Measurements from ENCODE around the gene RASSF5.
A peak's percentile ranks its signal among the peaks of the same experiment; 100 is the strongest.

The RASSF5 gene

GRCh38 chr1:206508130-206508889 is 979 bp downstream of the RASSF5 start:
- Histone ChIP-seq H3K9me3 (ENCODE audit: control insufficient read depth, insufficient read depth, low read depth, low read length) (no peaks in the 10 kb centered on the region), H3K4me3 (ENCODE audit: low read depth, low read length) (peak overlapping the region; percentile 73), H3K27me3 (ENCODE audit: control insufficient read depth, insufficient read depth, low read length) (peaks cover 84% of the 10 kb centered on the region)

GRCh38 chr1:206508956-206509355 is 1.6 kb downstream of the RASSF5 start:
- peaks cover 9% of the 10 kb centered on the region; the same call in 1 of the 2 replicates for H3K4me1 ChIP-seq (ENCODE audit: control insufficient read depth, insufficient read depth, low read length)
- H3K27ac ChIP-seq (ENCODE audit: low read depth, low read length), result no peak overlapping the region
- no peak overlapping the region for H3K9ac ChIP-seq (ENCODE audit: low read length)
- no peaks in the 10 kb centered on the region for H3K36me3 ChIP-seq (ENCODE audit: control insufficient read depth, insufficient read depth, low read length)
- H3K27me3 ChIP-seq (ENCODE audit: control insufficient read depth, insufficient read depth, low read length), result peaks cover 77% of the 10 kb centered on the region
- no peak overlapping the region for H3K4me3 ChIP-seq (ENCODE audit: low read depth, low read length)
- no peaks in the 10 kb centered on the region for H3K9me3 ChIP-seq (ENCODE audit: control insufficient read depth, insufficient read depth, low read depth, low read length)

More at GRCh38 chr1:206508130-206508889, 979 bp downstream of the RASSF5 start:
- Histone ChIP-seq H3K9ac (ENCODE audit: low read length) (no peak overlapping the region), H3K4me1 (ENCODE audit: control insufficient read depth, insufficient read depth, low read length) (peaks cover 11% of the 10 kb centered on the region; the same call in 1 of the 2 replicates), H3K27ac (ENCODE audit: low read depth, low read length) (no peak overlapping the region), H3K36me3 (ENCODE audit: control insufficient read depth, insufficient read depth, low read length) (no peaks in the 10 kb centered on the region)

GRCh38 chr1:206509612-206510257 is 2.4 kb downstream of the RASSF5 start:
- Histone ChIP-seq H3K27ac (ENCODE audit: low read depth, low read length) (no peak overlapping the region), H3K4me1 (ENCODE audit: control insufficient read depth, insufficient read depth, low read length) (peaks cover 9% of the 10 kb centered on the region; the same call in 1 of the 2 replicates), H3K27me3 (ENCODE audit: control insufficient read depth, insufficient read depth, low read length) (peaks cover 69% of the 10 kb centered on the region), H3K9me3 (ENCODE audit: control insufficient read depth, insufficient read depth, low read depth, low read length) (no peaks in the 10 kb centered on the region), H3K36me3 (ENCODE audit: control insufficient read depth, insufficient read depth, low read length) (no peaks in the 10 kb centered on the region), H3K4me3 (ENCODE audit: low read depth, low read length) (no peak overlapping the region), H3K9ac (ENCODE audit: low read length) (no peak overlapping the region)

- H3K27ac ChIP-seq (ENCODE audit: low read depth, low read length), result no peak overlapping the region
These were observed 3.0 kb downstream of the RASSF5 start for GRCh38 chr1:206510371-206510770.

GRCh38 chr1:206511362-206512057 is 4.2 kb downstream of the RASSF5 start:
- no peaks in the 10 kb centered on the region for H3K36me3 ChIP-seq (ENCODE audit: control insufficient read depth, insufficient read depth, low read length)
- H3K27ac ChIP-seq (ENCODE audit: low read depth, low read length), result no peak overlapping the region
- peaks cover 9% of the 10 kb centered on the region; the same call in 1 of the 2 replicates for H3K4me1 ChIP-seq (ENCODE audit: control insufficient read depth, insufficient read depth, low read length)
- H3K9me3 ChIP-seq (ENCODE audit: control insufficient read depth, insufficient read depth, low read depth, low read length), result no peaks in the 10 kb centered on the region
- H3K9ac ChIP-seq (ENCODE audit: low read length), result no peak overlapping the region
- no peak overlapping the region for H3K4me3 ChIP-seq (ENCODE audit: low read depth, low read length)
- peaks cover 52% of the 10 kb centered on the region for H3K27me3 ChIP-seq (ENCODE audit: control insufficient read depth, insufficient read depth, low read length)

More at GRCh38 chr1:206510371-206510770, 3.0 kb downstream of the RASSF5 start:
- Histone ChIP-seq H3K36me3 (ENCODE audit: control insufficient read depth, insufficient read depth, low read length) (no peaks in the 10 kb centered on the region), H3K4me3 (ENCODE audit: low read depth, low read length) (no peak overlapping the region), H3K9ac (ENCODE audit: low read length) (no peak overlapping the region), H3K9me3 (ENCODE audit: control insufficient read depth, insufficient read depth, low read depth, low read length) (no peaks in the 10 kb centered on the region), H3K27me3 (ENCODE audit: control insufficient read depth, insufficient read depth, low read length) (peaks cover 63% of the 10 kb centered on the region), H3K4me1 (ENCODE audit: control insufficient read depth, insufficient read depth, low read length) (peaks cover 9% of the 10 kb centered on the region; the same call in 1 of the 2 replicates)

GRCh38 chr1:206512058-206512850 is 4.9 kb downstream of the RASSF5 start:
- H3K9ac ChIP-seq (ENCODE audit: low read length), result no peak overlapping the region
- H3K9me3 ChIP-seq (ENCODE audit: control insufficient read depth, insufficient read depth, low read depth, low read length), result no peaks in the 10 kb centered on the region
- no peaks in the 10 kb centered on the region for H3K36me3 ChIP-seq (ENCODE audit: control insufficient read depth, insufficient read depth, low read length)
- H3K4me1 ChIP-seq (ENCODE audit: control insufficient read depth, insufficient read depth, low read length), result peaks cover 9% of the 10 kb centered on the region; the same call in 1 of the 2 replicates
- no peak overlapping the region for H3K4me3 ChIP-seq (ENCODE audit: low read depth, low read length)
- H3K27me3 ChIP-seq (ENCODE audit: control insufficient read depth, insufficient read depth, low read length), result peaks cover 44% of the 10 kb centered on the region
- no peak overlapping the region for H3K27ac ChIP-seq (ENCODE audit: low read depth, low read length)

- Histone ChIP-seq H3K36me3 (ENCODE audit: control insufficient read depth, insufficient read depth, low read length) (no peaks in the 10 kb centered on the region), H3K27ac (ENCODE audit: low read depth, low read length) (no peak overlapping the region), H3K27me3 (ENCODE audit: control insufficient read depth, insufficient read depth, low read length) (peaks cover 39% of the 10 kb centered on the region), H3K4me3 (ENCODE audit: low read depth, low read length) (no peak overlapping the region), H3K4me1 (ENCODE audit: control insufficient read depth, insufficient read depth, low read length) (peaks cover 9% of the 10 kb centered on the region; the same call in 1 of the 2 replicates), H3K9ac (ENCODE audit: low read length) (no peak overlapping the region), H3K9me3 (ENCODE audit: control insufficient read depth, insufficient read depth, low read depth, low read length) (no peaks in the 10 kb centered on the region)
These were observed 5.5 kb downstream of the RASSF5 start for GRCh38 chr1:206512851-206513180.

- no peaks in the 10 kb centered on the region for H3K36me3 ChIP-seq (ENCODE audit: control insufficient read depth, insufficient read depth, low read length)
- H3K9me3 ChIP-seq (ENCODE audit: control insufficient read depth, insufficient read depth, low read depth, low read length), result no peaks in the 10 kb centered on the region
- peaks cover 32% of the 10 kb centered on the region for H3K27me3 ChIP-seq (ENCODE audit: control insufficient read depth, insufficient read depth, low read length)
- H3K9ac ChIP-seq (ENCODE audit: low read length), result no peak overlapping the region
- H3K4me1 ChIP-seq (ENCODE audit: control insufficient read depth, insufficient read depth, low read length), result peaks cover 9% of the 10 kb centered on the region; the same call in 1 of the 2 replicates
- H3K27ac ChIP-seq (ENCODE audit: low read depth, low read length), result no peak overlapping the region
- no peak overlapping the region for H3K4me3 ChIP-seq (ENCODE audit: low read depth, low read length)
These were observed 6.2 kb downstream of the RASSF5 start for GRCh38 chr1:206513312-206514111.

GRCh38 chr1:206514813-206515387 is 7.6 kb downstream of the RASSF5 start:
- Histone ChIP-seq H3K9ac (ENCODE audit: low read length) (no peak overlapping the region), H3K4me3 (ENCODE audit: low read depth, low read length) (no peak overlapping the region), H3K9me3 (ENCODE audit: control insufficient read depth, insufficient read depth, low read depth, low read length) (no peaks in the 10 kb centered on the region), H3K4me1 (ENCODE audit: control insufficient read depth, insufficient read depth, low read length) (peaks cover 9% of the 10 kb centered on the region; the same call in 1 of the 2 replicates), H3K27me3 (ENCODE audit: control insufficient read depth, insufficient read depth, low read length) (peaks cover 18% of the 10 kb centered on the region), H3K36me3 (ENCODE audit: control insufficient read depth, insufficient read depth, low read length) (no peaks in the 10 kb centered on the region), H3K27ac (ENCODE audit: low read depth, low read length) (no peak overlapping the region)

- 0 out of 2 replicates have a peak, but pooled peaks cover under 1% of the 10 kb centered on the region for H3K27me3 ChIP-seq (ENCODE audit: control insufficient read depth, insufficient read depth, low read length)
- H3K4me1 ChIP-seq (ENCODE audit: control insufficient read depth, insufficient read depth, low read length), result peaks cover 7% of the 10 kb centered on the region; the same call in 1 of the 2 replicates
- H3K36me3 ChIP-seq (ENCODE audit: control insufficient read depth, insufficient read depth, low read length), result no peaks in the 10 kb centered on the region
These were observed 9.3 kb downstream of the RASSF5 start for GRCh38 chr1:206516728-206516990.

More at GRCh38 chr1:206516728-206516990, 9.3 kb downstream of the RASSF5 start:
- no peak overlapping the region for H3K9ac ChIP-seq (ENCODE audit: low read length)
- H3K27ac ChIP-seq (ENCODE audit: low read depth, low read length), result no peak overlapping the region
- H3K9me3 ChIP-seq (ENCODE audit: control insufficient read depth, insufficient read depth, low read depth, low read length), result no peaks in the 10 kb centered on the region
- H3K4me3 ChIP-seq (ENCODE audit: low read depth, low read length), result no peak overlapping the region

Measured in HUES6 (cell line).